Measurements from ENCODE around the gene ZFP3. TPM values are rescaled to one million over a fixed set of nuclear protein-coding genes. Genes with fewer than 3 reads are reported as not detected.
A peak's percentile ranks its signal among the peaks of the same experiment; 100 is the strongest.
"Not testable (repeated sequence)": the region's sequence is repeated elsewhere in the genome, so short reads cannot be mapped to it uniquely, and the experiment has no call there.

Gene ZFP3
- total and polyA plus RNA-seq, 4 experiments from 2014 or later, result 0.52 to 13.0 (median 6.6) TPM

- H3K4me1 ChIP-seq (ENCODE audit: insufficient read depth, low read length); H3K4me1 Mint-ChIP-seq; H3K27ac Mint-ChIP-seq; H3K9me3 ChIP-seq (ENCODE audit: control insufficient read depth in 1 of 2, low read length in 2 of 2); H3K36me3 Mint-ChIP-seq; H3K27me3 ChIP-seq (ENCODE audit: insufficient read depth, low read length); intact Hi-C loops (cut with micrococcal nuclease); DNase-seq; H3K4me3 Mint-ChIP-seq; CTCF ChIA-PET (ENCODE audit: partially characterized antibody); POLR2A ChIA-PET (ENCODE audit: partially characterized antibody); H3K9me3 Mint-ChIP-seq; H3K36me3 ChIP-seq (ENCODE audit: insufficient read depth, low read length); H3K4me3 ChIP-seq (ENCODE audit: low read length in 2 of 2); H3K27me3 Mint-ChIP-seq; H3K27ac ChIP-seq (ENCODE audit: low read depth, low read length): not testable (repeated sequence)
Observed at GRCh38 chr17:5133961-5134360, 55.7 kb downstream of the ZFP3 start.

GRCh38 chr17:5134571-5134970, 56.3 kb downstream of the ZFP3 start:
- H3K36me3 ChIP-seq (ENCODE audit: insufficient read depth, low read length); H3K27me3 Mint-ChIP-seq; POLR2A ChIA-PET (ENCODE audit: partially characterized antibody); H3K9me3 ChIP-seq (ENCODE audit: control insufficient read depth in 1 of 2, low read length in 2 of 2); intact Hi-C loops (cut with micrococcal nuclease); H3K36me3 Mint-ChIP-seq; H3K4me3 ChIP-seq (ENCODE audit: low read length in 2 of 2); H3K4me1 Mint-ChIP-seq; CTCF ChIA-PET (ENCODE audit: partially characterized antibody); H3K27me3 ChIP-seq (ENCODE audit: insufficient read depth, low read length); H3K4me3 Mint-ChIP-seq; DNase-seq; H3K9me3 Mint-ChIP-seq; H3K27ac ChIP-seq (ENCODE audit: low read depth, low read length); H3K4me1 ChIP-seq (ENCODE audit: insufficient read depth, low read length): not testable (repeated sequence)
- H3K27ac Mint-ChIP-seq, result peak overlapping the region in 1 of 7 donors; percentile 60

- H3K4me3 ChIP-seq (ENCODE audit: low read length in 2 of 2); H3K4me1 Mint-ChIP-seq; H3K9me3 Mint-ChIP-seq; H3K4me3 Mint-ChIP-seq; H3K9me3 ChIP-seq (ENCODE audit: control insufficient read depth in 1 of 2, low read length in 2 of 2); H3K27me3 ChIP-seq (ENCODE audit: insufficient read depth, low read length); H3K4me1 ChIP-seq (ENCODE audit: insufficient read depth, low read length); H3K27ac Mint-ChIP-seq; H3K36me3 ChIP-seq (ENCODE audit: insufficient read depth, low read length); CTCF ChIA-PET (ENCODE audit: partially characterized antibody); H3K36me3 Mint-ChIP-seq; POLR2A ChIA-PET (ENCODE audit: partially characterized antibody); H3K27me3 Mint-ChIP-seq; intact Hi-C loops (cut with micrococcal nuclease); DNase-seq; H3K27ac ChIP-seq (ENCODE audit: low read depth, low read length): not testable (repeated sequence)
Observed at GRCh38 chr17:5135131-5135712, 57.0 kb downstream of the ZFP3 start.

- Mint-ChIP-seq H3K4me1 (peaks cover 0 to 4% (median 0%) of the 10 kb centered on the region in 4 donors), H3K27me3 (peaks cover 0 to 2% of the 10 kb centered on the region in 2 donors), H3K27ac (no peak overlapping the region), H3K4me3 (no peak overlapping the region), H3K36me3 (no peaks in the 10 kb centered on the region), H3K9me3 (no peaks in the 10 kb centered on the region)
- H3K4me1 ChIP-seq (ENCODE audit: insufficient read depth, low read length), result no peaks in the 10 kb centered on the region
- H3K27me3 ChIP-seq (ENCODE audit: insufficient read depth, low read length), result no peaks in the 10 kb centered on the region
- no peaks in the 10 kb centered on the region for H3K36me3 ChIP-seq (ENCODE audit: insufficient read depth, low read length)
- H3K4me3 ChIP-seq (ENCODE audit: low read length in 2 of 2), result no peak overlapping the region
- intact Hi-C loops (cut with micrococcal nuclease), result no loop called here
- ChIA-PET CTCF (ENCODE audit: partially characterized antibody) (no interaction called here), POLR2A (ENCODE audit: partially characterized antibody) (no interaction called here)
- DNase-seq, result no peak
- H3K27ac ChIP-seq (ENCODE audit: low read depth, low read length), result no peak overlapping the region
- no peaks in the 10 kb centered on the region for H3K9me3 ChIP-seq (ENCODE audit: control insufficient read depth in 1 of 2, low read length in 2 of 2)
Observed at GRCh38 chr17:5135726-5136579, 57.7 kb downstream of the ZFP3 start.

- H3K36me3 ChIP-seq (ENCODE audit: insufficient read depth, low read length); H3K36me3 Mint-ChIP-seq; H3K27ac Mint-ChIP-seq; H3K9me3 ChIP-seq (ENCODE audit: control insufficient read depth in 1 of 2, low read length in 2 of 2); H3K9me3 Mint-ChIP-seq; DNase-seq; H3K27me3 ChIP-seq (ENCODE audit: insufficient read depth, low read length); CTCF ChIA-PET (ENCODE audit: partially characterized antibody); H3K27ac ChIP-seq (ENCODE audit: low read depth, low read length); H3K4me1 ChIP-seq (ENCODE audit: insufficient read depth, low read length); H3K4me1 Mint-ChIP-seq; intact Hi-C loops (cut with micrococcal nuclease); H3K27me3 Mint-ChIP-seq; H3K4me3 Mint-ChIP-seq; H3K4me3 ChIP-seq (ENCODE audit: low read length in 2 of 2): not testable (repeated sequence)
- POLR2A ChIA-PET (ENCODE audit: partially characterized antibody), result interaction anchor here (0.6 kb wide), 1 partner anchor 95 kb away, joined by 3 read pairs; no protein-coding TSS in a partner anchor
Observed at GRCh38 chr17:5136580-5137412, 58.5 kb downstream of the ZFP3 start.

- H3K27me3 ChIP-seq (ENCODE audit: insufficient read depth, low read length); H3K27ac ChIP-seq (ENCODE audit: low read depth, low read length); POLR2A ChIA-PET (ENCODE audit: partially characterized antibody); CTCF ChIA-PET (ENCODE audit: partially characterized antibody); H3K4me1 Mint-ChIP-seq; H3K4me3 ChIP-seq (ENCODE audit: low read length in 2 of 2); H3K27me3 Mint-ChIP-seq; H3K27ac Mint-ChIP-seq; intact Hi-C loops (cut with micrococcal nuclease); DNase-seq; H3K9me3 ChIP-seq (ENCODE audit: control insufficient read depth in 1 of 2, low read length in 2 of 2); H3K4me3 Mint-ChIP-seq; H3K36me3 ChIP-seq (ENCODE audit: insufficient read depth, low read length); H3K4me1 ChIP-seq (ENCODE audit: insufficient read depth, low read length); H3K36me3 Mint-ChIP-seq; H3K9me3 Mint-ChIP-seq: not testable (repeated sequence)
Observed at GRCh38 chr17:5137511-5138197, 59.4 kb downstream of the ZFP3 start.

- H3K4me3 ChIP-seq (ENCODE audit: low read length in 2 of 2); H3K27me3 ChIP-seq (ENCODE audit: insufficient read depth, low read length); H3K4me1 ChIP-seq (ENCODE audit: insufficient read depth, low read length); H3K4me1 Mint-ChIP-seq; intact Hi-C loops (cut with micrococcal nuclease); H3K36me3 ChIP-seq (ENCODE audit: insufficient read depth, low read length); H3K36me3 Mint-ChIP-seq; H3K4me3 Mint-ChIP-seq; POLR2A ChIA-PET (ENCODE audit: partially characterized antibody); H3K9me3 Mint-ChIP-seq; CTCF ChIA-PET (ENCODE audit: partially characterized antibody); H3K27ac Mint-ChIP-seq; H3K27ac ChIP-seq (ENCODE audit: low read depth, low read length); H3K27me3 Mint-ChIP-seq; H3K9me3 ChIP-seq (ENCODE audit: control insufficient read depth in 1 of 2, low read length in 2 of 2); DNase-seq: not testable (repeated sequence)
Observed at GRCh38 chr17:5138198-5138544, 59.9 kb downstream of the ZFP3 start.
